GM19035 (cell line): ENCODE results near the gene RNF130.
A peak's percentile ranks its signal among the peaks of the same experiment; 100 is the strongest.

Experiments
- ATAC-seq: cut with Tn5 transposase; IDR thresholded peaks from one replicate; pipeline ENCODE4 v1.9.1; 2021; ENCODE audit not compliant: unreplicated experiment

Gene RNF130

GRCh38 chr5:180086816-180087399 lies 15.3 kb upstream of the RNF130 start:
- ATAC-seq, result no peak

- ATAC-seq, result no peak
These were observed 14.3 kb upstream of the RNF130 start for GRCh38 chr5:180085837-180086236.

GRCh38 chr5:180084638-180085561 lies 13.3 kb upstream of the RNF130 start:
- no peak for ATAC-seq

- ATAC-seq, result no peak
These were observed 12.0 kb upstream of the RNF130 start for GRCh38 chr5:180083529-180084060.

- no peak for ATAC-seq
These were observed 11.3 kb upstream of the RNF130 start for GRCh38 chr5:180082633-180083420.

- ATAC-seq, result no peak
These were observed 9.9 kb upstream of the RNF130 start for GRCh38 chr5:180081481-180081880.

- ATAC-seq, result no peak
These were observed 9.1 kb upstream of the RNF130 start for GRCh38 chr5:180080486-180081280.

- no peak for ATAC-seq
These were observed 8.3 kb upstream of the RNF130 start for GRCh38 chr5:180079702-180080466.

- no peak for ATAC-seq
These were observed 6.8 kb upstream of the RNF130 start for GRCh38 chr5:180078348-180078747.

GRCh38 chr5:180077594-180078284 lies 6.2 kb upstream of the RNF130 start:
- ATAC-seq, result no peak

- no peak for ATAC-seq
These were observed 4.1 kb upstream of the RNF130 start for GRCh38 chr5:180075703-180076102.

GRCh38 chr5:180074462-180074861 lies 2.9 kb upstream of the RNF130 start:
- ATAC-seq, result no peak

- ATAC-seq, result no peak
These were observed 997 bp upstream of the RNF130 start for GRCh38 chr5:180072556-180072955.

GRCh38 chr5:180072256-180072548 lies 643 bp upstream of the RNF130 start:
- ATAC-seq, result no peak

GRCh38 chr5:180070756-180071530 lies 616 bp downstream of the RNF130 start:
- peak; percentile 30 for ATAC-seq

- no peak for ATAC-seq
These were observed 1.8 kb downstream of the RNF130 start for GRCh38 chr5:180069589-180070247.

GRCh38 chr5:180068519-180069090 lies 3.0 kb downstream of the RNF130 start:
- ATAC-seq, result no peak

- no peak for ATAC-seq
These were observed 3.6 kb downstream of the RNF130 start for GRCh38 chr5:180067986-180068385.
